ENCODE data around the gene CPNE6.

DNA sequence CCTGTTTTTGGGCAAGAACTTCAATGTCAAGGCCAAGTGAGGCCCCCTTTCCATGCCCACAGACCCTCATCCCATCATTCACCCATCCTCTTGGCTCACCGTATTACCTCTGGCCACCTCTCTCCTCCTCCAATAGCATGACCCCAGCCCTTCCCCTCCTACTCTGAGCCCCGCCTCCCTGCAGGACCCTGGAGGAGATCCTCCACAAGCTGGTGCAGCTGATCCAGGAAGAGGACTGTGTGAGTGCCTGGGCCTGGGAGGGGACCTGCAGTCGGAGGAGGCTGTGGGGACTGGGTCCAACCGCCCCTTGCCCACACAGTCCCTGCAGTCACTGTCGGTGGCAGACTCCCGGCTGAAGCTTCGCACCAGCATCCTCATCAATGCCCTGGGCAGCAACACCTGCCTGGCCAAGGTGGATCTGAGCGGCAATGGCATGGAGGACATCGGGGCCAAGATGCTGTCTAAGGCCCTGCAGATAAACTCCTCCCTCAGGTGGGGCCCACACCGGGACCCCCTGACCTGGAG, 12.3 kb upstream of the CPNE6 start:
- TF ChIP-seq EZH2 (IDR thresholded peaks at IDR 0.05; ENCODE audit: borderline replicate concordance, low read depth, low read length, poor library complexity, severe bottlenecking): no peak
- TF ChIP-seq, protein P1, sequence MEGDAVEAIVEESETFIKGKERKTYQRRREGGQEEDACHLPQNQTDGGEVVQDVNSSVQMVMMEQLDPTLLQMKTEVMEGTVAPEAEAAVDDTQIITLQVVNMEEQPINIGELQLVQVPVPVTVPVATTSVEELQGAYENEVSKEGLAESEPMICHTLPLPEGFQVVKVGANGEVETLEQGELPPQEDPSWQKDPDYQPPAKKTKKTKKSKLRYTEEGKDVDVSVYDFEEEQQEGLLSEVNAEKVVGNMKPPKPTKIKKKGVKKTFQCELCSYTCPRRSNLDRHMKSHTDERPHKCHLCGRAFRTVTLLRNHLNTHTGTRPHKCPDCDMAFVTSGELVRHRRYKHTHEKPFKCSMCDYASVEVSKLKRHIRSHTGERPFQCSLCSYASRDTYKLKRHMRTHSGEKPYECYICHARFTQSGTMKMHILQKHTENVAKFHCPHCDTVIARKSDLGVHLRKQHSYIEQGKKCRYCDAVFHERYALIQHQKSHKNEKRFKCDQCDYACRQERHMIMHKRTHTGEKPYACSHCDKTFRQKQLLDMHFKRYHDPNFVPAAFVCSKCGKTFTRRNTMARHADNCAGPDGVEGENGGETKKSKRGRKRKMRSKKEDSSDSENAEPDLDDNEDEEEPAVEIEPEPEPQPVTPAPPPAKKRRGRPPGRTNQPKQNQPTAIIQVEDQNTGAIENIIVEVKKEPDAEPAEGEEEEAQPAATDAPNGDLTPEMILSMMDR (conservative IDR thresholded peaks at IDR 0.05; ENCODE audit: low read depth, low read length): no peak

Data from A673 (cell line).